Mesendoderm (in vitro differentiated cells): ENCODE data around the gene GPR158.

Experiments
- DNase-seq: peaks from one replicate; pipeline ENCODE4 v3.0.0; 2013
- H2AK5ac ChIP-seq: 2 replicates; pipeline ENCODE4 v1.6.1; 2013; ENCODE audit warnings: low read length, inconsistent platforms
- H2BK120ac ChIP-seq: 2 replicates; pipeline ENCODE4 v1.6.1; 2013; ENCODE audit warnings: low read depth, mild to moderate bottlenecking, low read length, moderate library complexity, mixed read lengths
- H2BK15ac ChIP-seq: replicated peaks from 2 replicates; pipeline ENCODE4 v1.6.1; 2013; ENCODE audit warnings: low read depth, mild to moderate bottlenecking, moderate library complexity
- H2BK5ac ChIP-seq: 2 replicates; pipeline ENCODE4 v1.6.1; 2013; ENCODE audit warnings: low read length, inconsistent platforms
- H3K18ac ChIP-seq: 2 replicates; pipeline ENCODE4 v1.6.1; 2013; ENCODE audit warnings: mild to moderate bottlenecking, low read length, mixed read lengths
- H3K23ac ChIP-seq: one replicate; pipeline ENCODE4 v1.6.1; 2013; ENCODE audit warnings: low read length
- H3K27ac ChIP-seq: 2 replicates; pipeline ENCODE4 v1.5.1; 2013; ENCODE audit warnings: low read depth, mild to moderate bottlenecking, inconsistent platforms, low read length, moderate library complexity
- H3K27me3 ChIP-seq: 2 replicates; pipeline ENCODE4 v1.6.1; 2013; ENCODE audit warnings: low read length, control low read depth, mild to moderate bottlenecking, inconsistent platforms; ENCODE audit not compliant: insufficient read depth, poor library complexity
- H3K36me3 ChIP-seq: 2 replicates; pipeline ENCODE4 v1.6.1; 2013; ENCODE audit warnings: low read length, inconsistent platforms; ENCODE audit not compliant: control insufficient read depth, insufficient read depth
- H3K4ac ChIP-seq: one replicate; pipeline ENCODE4 v1.6.1; 2013; ENCODE audit warnings: low read depth, mild to moderate bottlenecking, low read length, moderate library complexity
- H3K4me1 ChIP-seq: 2 replicates; pipeline ENCODE4 v1.6.1; 2013; ENCODE audit warnings: low read depth, low read length, inconsistent platforms; ENCODE audit not compliant: control insufficient read depth
- H3K4me2 ChIP-seq: 2 replicates; pipeline ENCODE4 v1.6.1; 2013; ENCODE audit warnings: low read length
- H3K4me3 ChIP-seq: 2 replicates; pipeline ENCODE4 v1.5.1; 2013; ENCODE audit warnings: mild to moderate bottlenecking, low read length
- H3K56ac ChIP-seq: one replicate; pipeline ENCODE4 v1.6.1; 2013; ENCODE audit warnings: low read length
- H3K79me1 ChIP-seq: 2 replicates; pipeline ENCODE4 v1.6.1; 2013; ENCODE audit warnings: low read length, inconsistent platforms
- H3K79me2 ChIP-seq: 2 replicates; pipeline ENCODE4 v1.6.1; 2013; ENCODE audit warnings: mild to moderate bottlenecking, low read length; ENCODE audit not compliant: control insufficient read depth, insufficient read depth
- H3K9ac ChIP-seq: 2 replicates; pipeline ENCODE4 v1.6.1; 2013; ENCODE audit warnings: low read length, inconsistent platforms
- H4K5ac ChIP-seq: one replicate; pipeline ENCODE4 v1.6.1; 2013; ENCODE audit warnings: low read length
- H4K8ac ChIP-seq: one replicate; pipeline ENCODE4 v1.6.1; 2013; ENCODE audit warnings: low read depth, mild to moderate bottlenecking, control low read depth, low read length, moderate library complexity
- WGBS: extraction: QIAGEN DNeasy Blood & Tissue Kit; methylation state at CpG from one replicate; pipeline ENCODE4 v1.1.7; 2013; ENCODE audit warnings: low lambda C conversion rate, missing lambda C conversion rate; ENCODE audit not compliant: insufficient coverage; ENCODE audit errors: extremely low coverage; 5-methylcytosine and 5-hydroxymethylcytosine counted together

Gene GPR158

GRCh38 chr10:25565570-25565969 lies 390.8 kb downstream of the GPR158 start:
- Histone ChIP-seq H2AK5ac (no peak overlapping the region), H3K9ac (no peak overlapping the region), H3K4me2 (no peak overlapping the region), H3K4me3 (no peak overlapping the region), H2BK120ac (no peak overlapping the region), H3K79me1 (no peaks in the 10 kb centered on the region), H2BK5ac (no peak overlapping the region), H4K8ac (no peak overlapping the region), H4K5ac (no peak overlapping the region), H3K4me1 (no peaks in the 10 kb centered on the region), H3K79me2 (no peaks in the 10 kb centered on the region), H3K36me3 (no peaks in the 10 kb centered on the region), H3K27me3 (no peaks in the 10 kb centered on the region), H3K18ac (no peak overlapping the region), H3K4ac (no peak overlapping the region), H3K23ac (no peak overlapping the region), H3K27ac (no peak overlapping the region), H2BK15ac (no peak overlapping the region), H3K56ac (no peak overlapping the region)
- DNase-seq, result peak; percentile 7
- WGBS, result no CpG with 5 or more reads among the region's 7 CpGs

- no peak overlapping the region for H3K4me2 ChIP-seq
- no CpG with 5 or more reads among the region's 3 CpGs for WGBS
- no peak overlapping the region for H2BK120ac ChIP-seq
- no peak overlapping the region for H4K8ac ChIP-seq
- H3K4me1 ChIP-seq, result no peaks in the 10 kb centered on the region
- H3K27ac ChIP-seq, result no peak overlapping the region
- no peaks in the 10 kb centered on the region for H3K27me3 ChIP-seq
- no peak overlapping the region for H4K5ac ChIP-seq
- H3K36me3 ChIP-seq, result no peaks in the 10 kb centered on the region
- no peak overlapping the region for H3K9ac ChIP-seq
- no peak overlapping the region for H3K23ac ChIP-seq
- H3K79me1 ChIP-seq, result no peaks in the 10 kb centered on the region
- H3K56ac ChIP-seq, result no peak overlapping the region
- H2AK5ac ChIP-seq, result no peak overlapping the region
- no peaks in the 10 kb centered on the region for H3K79me2 ChIP-seq
- no peak overlapping the region for H2BK15ac ChIP-seq
- no peak overlapping the region for H3K4ac ChIP-seq
- no peak overlapping the region for H3K4me3 ChIP-seq
- H2BK5ac ChIP-seq, result no peak overlapping the region
- H3K18ac ChIP-seq, result no peak overlapping the region
- no peak for DNase-seq
Observed at GRCh38 chr10:25573316-25573715, 398.5 kb downstream of the GPR158 start.

- no peak overlapping the region for H4K5ac ChIP-seq
- H3K4me3 ChIP-seq, result no peak overlapping the region
- no peaks in the 10 kb centered on the region for H3K27me3 ChIP-seq
- no peak overlapping the region for H3K4ac ChIP-seq
- H3K56ac ChIP-seq, result no peak overlapping the region
- no peak overlapping the region for H4K8ac ChIP-seq
- H3K4me2 ChIP-seq, result no peak overlapping the region
- H3K4me1 ChIP-seq, result no peaks in the 10 kb centered on the region
- H2AK5ac ChIP-seq, result no peak overlapping the region
- DNase-seq, result peak; percentile 7
- H3K79me1 ChIP-seq, result no peaks in the 10 kb centered on the region
- no peak overlapping the region for H3K18ac ChIP-seq
- 100% methylated on average over 1 of the region's 7 CpGs for WGBS
- H3K36me3 ChIP-seq, result no peaks in the 10 kb centered on the region
- H2BK15ac ChIP-seq, result no peak overlapping the region
- H2BK5ac ChIP-seq, result no peak overlapping the region
- no peaks in the 10 kb centered on the region for H3K79me2 ChIP-seq
- H3K27ac ChIP-seq, result no peak overlapping the region
- no peak overlapping the region for H3K9ac ChIP-seq
- H2BK120ac ChIP-seq, result no peak overlapping the region
- no peak overlapping the region for H3K23ac ChIP-seq
Observed at GRCh38 chr10:25575343-25575742, 400.5 kb downstream of the GPR158 start.

- Histone ChIP-seq H3K4me1 (no peaks in the 10 kb centered on the region), H3K56ac (no peak overlapping the region), H3K4me2 (no peak overlapping the region), H3K4me3 (no peak overlapping the region), H3K36me3 (no peaks in the 10 kb centered on the region), H3K27ac (no peak overlapping the region), H3K79me2 (no peaks in the 10 kb centered on the region), H4K5ac (no peak overlapping the region), H2BK15ac (no peak overlapping the region), H4K8ac (no peak overlapping the region), H3K9ac (no peak overlapping the region), H2BK5ac (no peak overlapping the region), H3K23ac (no peak overlapping the region), H3K18ac (no peak overlapping the region), H3K27me3 (no peaks in the 10 kb centered on the region), H2AK5ac (no peak overlapping the region), H3K79me1 (no peaks in the 10 kb centered on the region), H2BK120ac (no peak overlapping the region), H3K4ac (no peak overlapping the region)
- DNase-seq, result no peak
- WGBS, result no CpG with 5 or more reads among the region's 4 CpGs
Observed at GRCh38 chr10:25578061-25578460, 403.3 kb downstream of the GPR158 start.

- Histone ChIP-seq H3K18ac (no peak overlapping the region), H3K79me2 (no peaks in the 10 kb centered on the region), H2BK15ac (no peak overlapping the region)
Observed at GRCh38 chr10:25582961-25583360, 408.2 kb downstream of the GPR158 start.

GRCh38 chr10:25600651-25601050 lies 425.9 kb downstream of the GPR158 start:
- Histone ChIP-seq H3K18ac (no peak overlapping the region), H2BK120ac (no peak overlapping the region), H3K4ac (no peak overlapping the region), H2BK15ac (no peak overlapping the region), H3K4me2 (no peak overlapping the region), H3K27me3 (no peaks in the 10 kb centered on the region), H3K79me1 (no peaks in the 10 kb centered on the region), H3K4me1 (no peaks in the 10 kb centered on the region), H4K8ac (no peak overlapping the region), H3K56ac (no peak overlapping the region), H3K36me3 (no peaks in the 10 kb centered on the region), H3K27ac (no peak overlapping the region), H3K9ac (no peak overlapping the region), H3K4me3 (no peak overlapping the region), H2BK5ac (no peak overlapping the region), H2AK5ac (no peak overlapping the region), H3K79me2 (no peaks in the 10 kb centered on the region), H4K5ac (no peak overlapping the region), H3K23ac (no peak overlapping the region)
- DNase-seq, result no peak
- WGBS, result no CpG with 5 or more reads among the region's 4 CpGs

More at GRCh38 chr10:25582961-25583360, 408.2 kb downstream of the GPR158 start:
- Histone ChIP-seq H4K8ac (no peak overlapping the region), H3K56ac (no peak overlapping the region), H3K4ac (no peak overlapping the region), H3K27me3 (no peaks in the 10 kb centered on the region), H3K23ac (no peak overlapping the region), H3K9ac (no peak overlapping the region), H3K4me3 (no peak overlapping the region), H3K4me2 (no peak overlapping the region), H3K4me1 (no peaks in the 10 kb centered on the region), H2AK5ac (no peak overlapping the region), H3K27ac (no peak overlapping the region), H3K79me1 (no peaks in the 10 kb centered on the region), H4K5ac (no peak overlapping the region), H2BK5ac (no peak overlapping the region), H2BK120ac (no peak overlapping the region), H3K36me3 (no peaks in the 10 kb centered on the region)
- DNase-seq, result no peak
- WGBS, result no CpG with 5 or more reads among the region's 6 CpGs
